ENCODE results near the gene GID4.

GID4 gene

GRCh38 chr17:18084256-18084655 is 45.0 kb downstream of the GID4 start:
- Mint-ChIP-seq H3K4me1 (peaks cover 19% of the 10 kb centered on the region), H3K4me3 (no peak overlapping the region), H3K27me3 (ENCODE audit: low read depth, poor library complexity) (peaks cover 14% of the 10 kb centered on the region), H3K36me3 (ENCODE audit: low read depth) (no peaks in the 10 kb centered on the region), H3K27ac (no peak overlapping the region), H3K9me3 (no peaks in the 10 kb centered on the region)
- TF ChIP-seq CTCF (IDR thresholded peaks at IDR 0.05): no peak
- no peak for DNase-seq

- H3K27ac Mint-ChIP-seq: peak within 1 kb of the TSS; percentile 98
- no peaks in the 10 kb centered on the region for H3K9me3 Mint-ChIP-seq
- no peak for TF ChIP-seq CTCF (IDR thresholded peaks at IDR 0.05)
- peaks cover 7% of the 10 kb centered on the region for H3K27me3 Mint-ChIP-seq (ENCODE audit: low read depth, poor library complexity)
- H3K4me3 Mint-ChIP-seq: peak within 1 kb of the TSS; percentile 99
- peaks cover 11% of the 10 kb centered on the region for H3K36me3 Mint-ChIP-seq (ENCODE audit: low read depth)
- DNase-seq: peak; percentile 97
- H3K4me1 Mint-ChIP-seq: peaks cover 19% of the 10 kb centered on the region
These were observed 48.6 kb downstream of the GID4 start, which contains the start of gene DRG2 for GRCh38 chr17:18087610-18088491. Gene DRG2 (plus strand): TSS chr17:18087948. CDS start chr17:18088024, 76 bp downstream.

GRCh38 chr17:18089613-18090012 is 50.4 kb downstream of the GID4 start:
- no peaks in the 10 kb centered on the region for H3K9me3 Mint-ChIP-seq
- no peak for DNase-seq
- no peaks in the 10 kb centered on the region for H3K27me3 Mint-ChIP-seq (ENCODE audit: low read depth, poor library complexity)
- peaks cover 26% of the 10 kb centered on the region for H3K4me1 Mint-ChIP-seq
- no peak for TF ChIP-seq CTCF (IDR thresholded peaks at IDR 0.05)
- peak overlapping the region; percentile 69 for H3K27ac Mint-ChIP-seq
- H3K4me3 Mint-ChIP-seq: peak overlapping the region; percentile 99
- peaks cover 26% of the 10 kb centered on the region for H3K36me3 Mint-ChIP-seq (ENCODE audit: low read depth)

GRCh38 chr17:18093616-18094408 is 54.6 kb downstream of the GID4 start:
- peak; percentile 34 for TF ChIP-seq CTCF (IDR thresholded peaks at IDR 0.05)
- peaks cover 40% of the 10 kb centered on the region for H3K36me3 Mint-ChIP-seq (ENCODE audit: low read depth)
- DNase-seq: no peak

GRCh38 chr17:18094409-18094807 is 55.2 kb downstream of the GID4 start:
- DNase-seq: no peak
- Mint-ChIP-seq H3K4me3 (no peak overlapping the region), H3K27me3 (ENCODE audit: low read depth, poor library complexity) (no peaks in the 10 kb centered on the region), H3K9me3 (no peaks in the 10 kb centered on the region), H3K27ac (no peak overlapping the region), H3K36me3 (ENCODE audit: low read depth) (peaks cover 43% of the 10 kb centered on the region), H3K4me1 (peaks cover 8% of the 10 kb centered on the region)
- no peak for TF ChIP-seq CTCF (IDR thresholded peaks at IDR 0.05)

More at GRCh38 chr17:18093616-18094408, 54.6 kb downstream of the GID4 start:
- no peak overlapping the region for H3K4me3 Mint-ChIP-seq
- peaks cover 10% of the 10 kb centered on the region for H3K4me1 Mint-ChIP-seq
- no peaks in the 10 kb centered on the region for H3K27me3 Mint-ChIP-seq (ENCODE audit: low read depth, poor library complexity)
- H3K27ac Mint-ChIP-seq: peak overlapping the region; percentile 84
- H3K9me3 Mint-ChIP-seq: no peaks in the 10 kb centered on the region
